Measurements from ENCODE around the gene PLD5. TPM values are rescaled to one million over a fixed set of nuclear protein-coding genes. Genes with fewer than 3 reads are reported as not detected.

Gene PLD5
- total and polyA plus RNA-seq, 3 donors from 2014 or later, result 0.63 to 1.7 (median 0.81) TPM

GRCh38 chr1:242057745-242058115, 466.8 kb downstream of the PLD5 start:
- no peaks in the 10 kb centered on the region for H3K9me3 ChIP-seq
- intact Hi-C loops (cut with DNase I; ENCODE audit: low total_unique reads), result no loop called here
- H3K36me3 ChIP-seq (ENCODE audit: low read depth, missing control alignments), result no peaks in the 10 kb centered on the region
- TF ChIP-seq, protein P1, sequence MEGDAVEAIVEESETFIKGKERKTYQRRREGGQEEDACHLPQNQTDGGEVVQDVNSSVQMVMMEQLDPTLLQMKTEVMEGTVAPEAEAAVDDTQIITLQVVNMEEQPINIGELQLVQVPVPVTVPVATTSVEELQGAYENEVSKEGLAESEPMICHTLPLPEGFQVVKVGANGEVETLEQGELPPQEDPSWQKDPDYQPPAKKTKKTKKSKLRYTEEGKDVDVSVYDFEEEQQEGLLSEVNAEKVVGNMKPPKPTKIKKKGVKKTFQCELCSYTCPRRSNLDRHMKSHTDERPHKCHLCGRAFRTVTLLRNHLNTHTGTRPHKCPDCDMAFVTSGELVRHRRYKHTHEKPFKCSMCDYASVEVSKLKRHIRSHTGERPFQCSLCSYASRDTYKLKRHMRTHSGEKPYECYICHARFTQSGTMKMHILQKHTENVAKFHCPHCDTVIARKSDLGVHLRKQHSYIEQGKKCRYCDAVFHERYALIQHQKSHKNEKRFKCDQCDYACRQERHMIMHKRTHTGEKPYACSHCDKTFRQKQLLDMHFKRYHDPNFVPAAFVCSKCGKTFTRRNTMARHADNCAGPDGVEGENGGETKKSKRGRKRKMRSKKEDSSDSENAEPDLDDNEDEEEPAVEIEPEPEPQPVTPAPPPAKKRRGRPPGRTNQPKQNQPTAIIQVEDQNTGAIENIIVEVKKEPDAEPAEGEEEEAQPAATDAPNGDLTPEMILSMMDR (IDR thresholded peaks at IDR 0.05), result no peak
- no peak for TF ChIP-seq POLR2A (IDR thresholded peaks at IDR 0.05)
- H3K27ac ChIP-seq, result no peak overlapping the region
- H3K4me3 ChIP-seq, result no peak overlapping the region
- WGBS, 2 donors, result 35 to 36% methylated on average over 3 of the region's 3 CpGs
- H3K27me3 ChIP-seq, result no peaks in the 10 kb centered on the region
- no peaks in the 10 kb centered on the region for H3K4me1 ChIP-seq
- no peak for DNase-seq

GRCh38 chr1:242056988-242057744, 467.3 kb downstream of the PLD5 start:
- Histone ChIP-seq H3K4me3 (peak overlapping the region in 1 of 2 donors; percentile 17), H3K36me3 (ENCODE audit: low read depth, missing control alignments) (no peaks in the 10 kb centered on the region), H3K4me1 (no peaks in the 10 kb centered on the region), H3K9me3 (no peaks in the 10 kb centered on the region), H3K27me3 (no peaks in the 10 kb centered on the region), H3K27ac (no peak overlapping the region)
- intact Hi-C loops (cut with DNase I; ENCODE audit: low total_unique reads), result no loop called here
- 64 to 76% methylated on average over 12 to 49 of the region's 49 CpGs for WGBS, 2 donors
- TF ChIP-seq POLR2A (IDR thresholded peaks at IDR 0.05), result no peak
- TF ChIP-seq, protein P1 (IDR thresholded peaks at IDR 0.05), result no peak
- DNase-seq, result no peak

GRCh38 chr1:242055749-242056320, 468.7 kb downstream of the PLD5 start:
- DNase-seq, result no peak
- TF ChIP-seq, protein P1 (IDR thresholded peaks at IDR 0.05), result no peak
- TF ChIP-seq POLR2A (IDR thresholded peaks at IDR 0.05), result no peak
- Histone ChIP-seq H3K4me3 (no peak overlapping the region), H3K36me3 (ENCODE audit: low read depth, missing control alignments) (no peaks in the 10 kb centered on the region), H3K4me1 (no peaks in the 10 kb centered on the region), H3K9me3 (no peaks in the 10 kb centered on the region), H3K27me3 (no peaks in the 10 kb centered on the region), H3K27ac (no peak overlapping the region)
- intact Hi-C loops (cut with DNase I; ENCODE audit: low total_unique reads), result no loop called here
- 47 to 52% methylated on average over 7 of the region's 7 CpGs for WGBS, 2 donors

GRCh38 chr1:242043165-242043564, 481.3 kb downstream of the PLD5 start:
- 55 to 58% methylated on average over 3 of the region's 3 CpGs for WGBS, 2 donors
- intact Hi-C loops (cut with DNase I; ENCODE audit: low total_unique reads), result no loop called here
- H3K4me3 ChIP-seq, result no peak overlapping the region
- TF ChIP-seq, protein P1 (IDR thresholded peaks at IDR 0.05), result no peak
- TF ChIP-seq POLR2A (IDR thresholded peaks at IDR 0.05), result no peak
- H3K4me1 ChIP-seq, result no peaks in the 10 kb centered on the region
- H3K36me3 ChIP-seq (ENCODE audit: low read depth, missing control alignments), result no peaks in the 10 kb centered on the region
- H3K27me3 ChIP-seq, result no peaks in the 10 kb centered on the region
- no peaks in the 10 kb centered on the region for H3K9me3 ChIP-seq
- no peak for DNase-seq
- no peak overlapping the region for H3K27ac ChIP-seq

All from testis (tissue), 3 donors.